ENCODE results near the gene FHIT.

The FHIT gene

DNA sequence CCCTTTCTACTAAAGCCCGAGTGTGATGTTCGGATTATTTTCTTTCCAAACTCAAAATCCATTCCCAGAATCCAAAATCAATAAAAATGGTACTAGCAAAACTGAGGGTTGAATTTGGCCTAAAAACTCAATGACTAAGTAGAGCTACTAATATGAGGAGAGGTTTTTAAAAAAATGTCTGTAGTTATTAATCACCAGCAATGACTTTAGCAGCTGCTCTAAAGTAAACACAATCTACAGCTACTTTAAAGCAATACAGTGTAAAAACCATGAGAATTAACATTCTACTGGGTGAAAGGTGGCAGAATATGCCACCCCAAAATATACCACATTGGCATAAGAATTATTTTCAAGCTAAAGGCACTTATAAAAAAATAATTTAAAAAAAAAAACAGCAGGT lies 23.5 kb downstream of the FHIT start:
- peaks cover 4% of the 10 kb centered on the region; the same call in 1 of the 2 replicates for H3K79me2 ChIP-seq (ENCODE audit: control insufficient read depth, low read length)
- no peaks in the 10 kb centered on the region for H3K27me3 ChIP-seq (ENCODE audit: control insufficient read depth, low read length)
- H3K27ac ChIP-seq (ENCODE audit: low read depth, low read length) = no peak overlapping the region
- no peaks in the 10 kb centered on the region for H3K9me2 ChIP-seq (replicated peaks; ENCODE audit: control insufficient read depth, low read length)
- no peaks in the 10 kb centered on the region for H3K4me1 ChIP-seq (ENCODE audit: control insufficient read depth, low read length)
- no peaks in the 10 kb centered on the region for H3F3A ChIP-seq (ENCODE audit: control insufficient read depth, insufficient read depth)
- H3K4me3 ChIP-seq (ENCODE audit: low read length) = no peak overlapping the region
- no peak overlapping the region for H3K4me2 ChIP-seq (ENCODE audit: low read length)
- H4K20me1 ChIP-seq (ENCODE audit: control insufficient read depth, insufficient read depth, low read depth, low read length) = no peaks in the 10 kb centered on the region
- no peaks in the 10 kb centered on the region for H3K9me3 ChIP-seq (ENCODE audit: control insufficient read depth, insufficient read depth, low read length)
- TF ChIP-seq EZH2phosphoT487 (IDR thresholded peaks at IDR 0.05; ENCODE audit: borderline replicate concordance, low read length) = no peak
- TF ChIP-seq, protein P1, sequence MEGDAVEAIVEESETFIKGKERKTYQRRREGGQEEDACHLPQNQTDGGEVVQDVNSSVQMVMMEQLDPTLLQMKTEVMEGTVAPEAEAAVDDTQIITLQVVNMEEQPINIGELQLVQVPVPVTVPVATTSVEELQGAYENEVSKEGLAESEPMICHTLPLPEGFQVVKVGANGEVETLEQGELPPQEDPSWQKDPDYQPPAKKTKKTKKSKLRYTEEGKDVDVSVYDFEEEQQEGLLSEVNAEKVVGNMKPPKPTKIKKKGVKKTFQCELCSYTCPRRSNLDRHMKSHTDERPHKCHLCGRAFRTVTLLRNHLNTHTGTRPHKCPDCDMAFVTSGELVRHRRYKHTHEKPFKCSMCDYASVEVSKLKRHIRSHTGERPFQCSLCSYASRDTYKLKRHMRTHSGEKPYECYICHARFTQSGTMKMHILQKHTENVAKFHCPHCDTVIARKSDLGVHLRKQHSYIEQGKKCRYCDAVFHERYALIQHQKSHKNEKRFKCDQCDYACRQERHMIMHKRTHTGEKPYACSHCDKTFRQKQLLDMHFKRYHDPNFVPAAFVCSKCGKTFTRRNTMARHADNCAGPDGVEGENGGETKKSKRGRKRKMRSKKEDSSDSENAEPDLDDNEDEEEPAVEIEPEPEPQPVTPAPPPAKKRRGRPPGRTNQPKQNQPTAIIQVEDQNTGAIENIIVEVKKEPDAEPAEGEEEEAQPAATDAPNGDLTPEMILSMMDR (IDR thresholded peaks at IDR 0.05; ENCODE audit: low read depth, low read length, poor library complexity, severe bottlenecking) = no peak
- no peaks in the 10 kb centered on the region for H3K36me3 ChIP-seq (ENCODE audit: control insufficient read depth, low read length)

DNA sequence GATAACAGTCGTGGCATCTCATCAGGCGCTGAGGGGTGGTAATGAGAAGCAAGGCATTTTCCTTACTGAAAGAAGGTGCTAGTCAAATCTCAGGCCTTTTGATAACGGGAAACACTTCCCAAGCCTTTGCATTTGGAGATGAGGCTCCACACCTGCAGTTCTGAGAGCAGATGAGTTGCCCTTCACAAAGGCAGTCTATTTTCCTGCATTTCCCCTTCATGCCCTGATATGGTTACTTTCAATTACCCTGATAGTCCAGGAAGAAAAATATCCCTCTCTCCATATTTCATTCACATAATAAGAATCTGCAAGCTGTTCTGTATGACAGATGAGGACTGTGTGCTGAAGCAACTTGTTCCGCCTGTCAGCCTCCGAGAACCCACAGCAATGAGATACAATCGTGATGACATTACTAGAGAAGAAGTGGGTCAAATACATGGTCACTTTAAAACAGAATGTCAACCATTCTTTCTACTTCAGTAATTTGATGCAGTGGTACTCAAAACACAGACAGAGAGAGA lies 25.0 kb downstream of the FHIT start:
- no peaks in the 10 kb centered on the region for H3K27me3 ChIP-seq (ENCODE audit: control insufficient read depth, low read length)
- no peaks in the 10 kb centered on the region for H3K36me3 ChIP-seq (ENCODE audit: control insufficient read depth, low read length)
- no peaks in the 10 kb centered on the region for H3K4me1 ChIP-seq (ENCODE audit: control insufficient read depth, low read length)
- TF ChIP-seq, protein P1 (IDR thresholded peaks at IDR 0.05; ENCODE audit: low read depth, low read length, poor library complexity, severe bottlenecking) = no peak
- TF ChIP-seq EZH2phosphoT487 (IDR thresholded peaks at IDR 0.05; ENCODE audit: borderline replicate concordance, low read length) = no peak
- H3K9me2 ChIP-seq (replicated peaks; ENCODE audit: control insufficient read depth, low read length) = no peaks in the 10 kb centered on the region
- no peaks in the 10 kb centered on the region for H3F3A ChIP-seq (ENCODE audit: control insufficient read depth, insufficient read depth)
- no peak overlapping the region for H3K27ac ChIP-seq (ENCODE audit: low read depth, low read length)
- no peak overlapping the region for H3K4me3 ChIP-seq (ENCODE audit: low read length)
- H3K9me3 ChIP-seq (ENCODE audit: control insufficient read depth, insufficient read depth, low read length) = no peaks in the 10 kb centered on the region
- H4K20me1 ChIP-seq (ENCODE audit: control insufficient read depth, insufficient read depth, low read depth, low read length) = no peaks in the 10 kb centered on the region
- H3K4me2 ChIP-seq (ENCODE audit: low read length) = no peak overlapping the region
- H3K79me2 ChIP-seq (ENCODE audit: control insufficient read depth, low read length) = peaks cover 3% of the 10 kb centered on the region; the same call in 1 of the 2 replicates

DNA sequence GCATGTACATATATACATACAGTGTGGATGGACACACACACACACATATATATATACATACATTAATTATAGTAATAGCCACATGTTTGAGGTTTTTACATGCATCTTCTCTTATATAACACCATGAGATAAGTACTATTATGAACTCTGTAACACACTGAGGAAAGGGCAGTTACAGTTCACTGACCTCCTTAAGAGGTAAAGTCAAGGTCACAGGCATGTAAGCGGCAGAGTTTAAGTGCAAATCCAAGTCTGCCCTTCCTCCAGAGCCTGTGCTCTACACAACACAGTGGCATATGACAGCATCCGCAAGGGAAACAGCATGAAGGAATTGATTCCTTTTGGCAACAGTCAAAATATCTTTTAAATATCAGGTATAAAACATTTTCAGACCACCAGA lies 26.4 kb downstream of the FHIT start:
- H3K9me2 ChIP-seq (replicated peaks; ENCODE audit: control insufficient read depth, low read length) = no peaks in the 10 kb centered on the region
- H4K20me1 ChIP-seq (ENCODE audit: control insufficient read depth, insufficient read depth, low read depth, low read length) = no peaks in the 10 kb centered on the region
- H3K27ac ChIP-seq (ENCODE audit: low read depth, low read length) = no peak overlapping the region
- no peak overlapping the region for H3K4me2 ChIP-seq (ENCODE audit: low read length)
- H3K9me3 ChIP-seq (ENCODE audit: control insufficient read depth, insufficient read depth, low read length) = no peaks in the 10 kb centered on the region
- TF ChIP-seq, protein P1 (IDR thresholded peaks at IDR 0.05; ENCODE audit: low read depth, low read length, poor library complexity, severe bottlenecking) = no peak
- TF ChIP-seq EZH2phosphoT487 (IDR thresholded peaks at IDR 0.05; ENCODE audit: borderline replicate concordance, low read length) = no peak
- H3K4me1 ChIP-seq (ENCODE audit: control insufficient read depth, low read length) = no peaks in the 10 kb centered on the region
- no peak overlapping the region for H3K4me3 ChIP-seq (ENCODE audit: low read length)
- no peaks in the 10 kb centered on the region for H3F3A ChIP-seq (ENCODE audit: control insufficient read depth, insufficient read depth)
- H3K27me3 ChIP-seq (ENCODE audit: control insufficient read depth, low read length) = no peaks in the 10 kb centered on the region
- peaks cover 3% of the 10 kb centered on the region; the same call in 1 of the 2 replicates for H3K79me2 ChIP-seq (ENCODE audit: control insufficient read depth, low read length)
- H3K36me3 ChIP-seq (ENCODE audit: control insufficient read depth, low read length) = no peaks in the 10 kb centered on the region
